CD4-positive, alpha-beta T cell (primary cell): ENCODE data around the gene BRPF3. TPM values are rescaled to one million over a fixed set of nuclear protein-coding genes. Genes with fewer than 3 reads are reported as not detected.

ENCODE experiments used
- ATAC-seq: fragments of 200-7000 bp; cut with Tn5 transposase; one replicate; pipeline ENCODE4 v1.10.0; 2022; ENCODE audit warnings: mild to moderate bottlenecking; ENCODE audit not compliant: poor library complexity
- CTCF ChIA-PET: fragments of 350-600 bp; sonication (Branson Sonifier 250); formaldehyde crosslinking; loops from one replicate; lab custom pipeline; 2021; ENCODE audit warnings: antibody characterized with exemption, inconsistent platforms; lab: Charles Lee
- POLR2A ChIA-PET: fragments of 350-600 bp; sonication (Branson Sonifier 250); formaldehyde crosslinking; loops from one replicate; lab custom pipeline; 2021; ENCODE audit warnings: antibody characterized with exemption, inconsistent platforms; lab: Charles Lee
- DNase-seq, 14 experiments: peaks; one replicate each; pipeline ENCODE4 v3.0.0-alpha.2; 2013 to 2020; ENCODE audit warnings: mixed read lengths in 2 of 14
- H3K27ac ChIP-seq, 2 donors: one replicate each; pipeline versions ENCODE4 v1.5.1 to v1.7.0; 2013; ENCODE audit warnings: low read length in 2 of 2, low read depth in 1 of 2, mild to moderate bottlenecking in 1 of 2
- H3K27me3 ChIP-seq, 2 experiments: 1 replicate in 1 of 2; 2 replicates in 1 of 2; pipeline versions ENCODE4 v1.6.1 to v1.7.0; 2013; ENCODE audit warnings: low read length in 2 of 2, control low read depth in 1 of 2, mild to moderate bottlenecking in 1 of 2, moderate library complexity in 1 of 2; ENCODE audit not compliant: insufficient read depth in 2 of 2, control insufficient read depth in 1 of 2
- H3K36me3 ChIP-seq: one replicate; pipeline ENCODE4 v1.6.1; 2013; ENCODE audit warnings: low read length, control low read depth; ENCODE audit not compliant: insufficient read depth
- H3K4me1 ChIP-seq: one replicate; pipeline ENCODE4 v1.6.1; 2013; ENCODE audit warnings: low read length, control low read depth; ENCODE audit not compliant: insufficient read depth
- H3K4me3 ChIP-seq: one replicate; pipeline ENCODE4 v1.5.1; 2013; ENCODE audit warnings: mild to moderate bottlenecking, low read length, moderate library complexity
- H3K9me3 ChIP-seq, 2 experiments: 1 replicate in 1 of 2; 2 replicates in 1 of 2; pipeline versions ENCODE4 v1.6.1 to v1.7.0; 2013; ENCODE audit warnings: low read length in 2 of 2, mild to moderate bottlenecking in 2 of 2, control low read depth in 1 of 2, moderate library complexity in 1 of 2; ENCODE audit not compliant: control insufficient read depth in 1 of 2, insufficient read depth in 1 of 2
- H3K27ac Mint-ChIP-seq: one replicate; pipeline ENCODE4 v1.8.0; 2020; ENCODE audit warnings: mixed read lengths
- H3K27me3 Mint-ChIP-seq: one replicate; pipeline ENCODE4 v1.8.0; 2021; ENCODE audit warnings: mixed read lengths
- H3K36me3 Mint-ChIP-seq: one replicate; pipeline ENCODE4 v1.8.0; 2021; ENCODE audit warnings: low read depth, mixed read lengths
- H3K4me1 Mint-ChIP-seq: one replicate; pipeline ENCODE4 v1.8.0; 2021; ENCODE audit warnings: low read depth, mixed read lengths
- H3K4me3 Mint-ChIP-seq: one replicate; pipeline ENCODE4 v1.8.0; 2020; ENCODE audit warnings: mild to moderate bottlenecking, mixed read lengths
- H3K9me3 Mint-ChIP-seq: one replicate; pipeline ENCODE4 v1.8.0; 2020; ENCODE audit warnings: mixed read lengths
- CTCF ChIP-seq: fragments of 200-600 bp; IDR thresholded peaks from one replicate; pipeline ENCODE4 v1.8.0; 2022; ENCODE audit warnings: antibody characterized with exemption, mild to moderate bottlenecking
- intact Hi-C, 2 experiments: fragments of 100-400 bp; cut with DNase I in 1 of 2; cut with micrococcal nuclease in 1 of 2; formaldehyde crosslinking; loops; one replicate each; pipeline versions ENCODE4 v1.15.1 to v1.9.0; 2023 to 2025; cut with DNase I, micrococcal nuclease
- total RNA-seq, 174 experiments: library from RNA in 2 of 174; stranded (reverse) in 2 of 174; gene quantifications; one replicate each; pipeline ENCODE4 v1.2.3 and lab custom pipeline; 2021 to 2026

BRPF3 gene
- total RNA-seq, 2 experiments from 2014 or later: 39.0 to 41.6 TPM

GRCh38 chr6:36200998-36201596 is 4.6 kb downstream of the BRPF3 start:
- ChIA-PET CTCF (no interaction called here), POLR2A (no interaction called here)
- peaks cover 90% of the 10 kb centered on the region for H3K4me1 Mint-ChIP-seq

DNA sequence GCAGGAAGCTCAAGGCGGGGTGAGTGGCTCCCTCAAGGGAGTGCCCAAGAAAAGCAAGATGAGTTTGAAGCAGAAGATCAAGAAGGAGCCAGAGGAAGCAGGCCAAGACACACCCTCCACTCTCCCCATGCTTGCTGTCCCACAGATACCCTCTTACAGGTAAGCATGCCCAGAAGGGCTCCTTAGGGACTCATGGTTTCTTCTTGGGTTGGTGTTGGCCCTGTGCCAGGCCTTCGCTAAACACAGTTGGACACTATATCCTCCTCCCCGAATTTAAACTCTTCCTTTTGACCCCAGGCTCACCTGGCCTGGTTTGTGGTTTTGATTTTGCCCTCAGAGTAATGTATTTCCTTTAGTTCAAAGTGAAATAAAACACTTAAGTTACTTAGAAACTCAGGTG is 5.1 kb downstream of the BRPF3 start:
- ATAC-seq (no peak), DNase-seq (peak in 4 of 14 experiments; percentile 14 to 52 (median 24))
- peaks cover 33% of the 10 kb centered on the region for H3K36me3 ChIP-seq
- H3K4me1 ChIP-seq: peaks cover 74% of the 10 kb centered on the region
- ChIA-PET CTCF (no interaction called here), POLR2A (interaction anchor here (1.0 kb wide), 1 partner anchor 174 kb away, joined by 3 read pairs; the partner anchor contains the start of gene MAPK14)
- peaks cover 68% of the 10 kb centered on the region for H3K36me3 Mint-ChIP-seq
- intact Hi-C loops: no loop called here
- peak overlapping the region in 1 of 2 donors; percentile 13 for H3K27ac ChIP-seq
- no peaks in the 10 kb centered on the region for H3K27me3 Mint-ChIP-seq
- no peak overlapping the region for H3K4me3 ChIP-seq
- H3K27ac Mint-ChIP-seq: no peak overlapping the region
- H3K4me3 Mint-ChIP-seq: peak overlapping the region; percentile 69
- H3K4me1 Mint-ChIP-seq: peaks cover 94% of the 10 kb centered on the region
- TF ChIP-seq CTCF: no peak
- H3K9me3 Mint-ChIP-seq: no peaks in the 10 kb centered on the region
- H3K9me3 ChIP-seq: no peaks in the 10 kb centered on the region
- H3K27me3 ChIP-seq: no peaks in the 10 kb centered on the region

More at GRCh38 chr6:36200998-36201596, 4.6 kb downstream of the BRPF3 start:
- Histone ChIP-seq H3K27ac (no peak overlapping the region), H3K4me1 (peaks cover 75% of the 10 kb centered on the region), H3K36me3 (peaks cover 30% of the 10 kb centered on the region), H3K27me3 (no peaks in the 10 kb centered on the region), H3K4me3 (no peak overlapping the region), H3K9me3 (no peaks in the 10 kb centered on the region)
- no peaks in the 10 kb centered on the region for H3K27me3 Mint-ChIP-seq
- H3K36me3 Mint-ChIP-seq: peaks cover 63% of the 10 kb centered on the region
- intact Hi-C loops: no loop called here
- H3K9me3 Mint-ChIP-seq: no peaks in the 10 kb centered on the region
- DNase-seq (no peak), ATAC-seq (no peak)
- no peak for TF ChIP-seq CTCF
- peak overlapping the region; percentile 69 for H3K4me3 Mint-ChIP-seq
- no peak overlapping the region for H3K27ac Mint-ChIP-seq

DNA sequence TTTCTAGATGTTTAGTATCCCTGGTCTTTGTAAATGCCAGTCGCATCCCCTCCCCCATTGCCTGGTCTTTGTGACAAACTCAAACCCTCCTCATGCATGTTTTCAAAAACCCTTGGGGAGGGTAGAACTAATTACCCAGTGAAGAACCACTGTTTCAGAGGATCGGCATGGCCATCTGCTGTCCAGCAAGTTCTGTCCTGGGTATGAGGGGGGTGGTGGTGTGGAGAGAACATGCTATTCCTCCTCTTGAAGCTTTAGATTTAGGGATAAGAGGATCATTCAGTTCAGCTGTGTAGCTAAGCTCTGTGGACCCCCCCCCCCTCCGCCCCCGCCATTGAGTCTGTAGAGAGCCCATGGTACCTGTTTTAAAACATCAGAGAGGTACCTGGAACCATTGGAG is 5.6 kb downstream of the BRPF3 start:
- H3K4me3 ChIP-seq: no peak overlapping the region
- peak overlapping the region in 1 of 2 donors; percentile 13 for H3K27ac ChIP-seq
- ATAC-seq (no peak), DNase-seq (no peak)
- no peak overlapping the region for H3K27ac Mint-ChIP-seq
- POLR2A ChIA-PET: interaction anchor here (1.0 kb wide), 1 partner anchor 175 kb away, joined by 3 read pairs; the partner anchor contains the start of gene MAPK14
- H3K27me3 ChIP-seq: no peaks in the 10 kb centered on the region
- no peaks in the 10 kb centered on the region for H3K9me3 ChIP-seq
- H3K4me1 Mint-ChIP-seq: peaks cover 98% of the 10 kb centered on the region
- no peak for TF ChIP-seq CTCF
- H3K27me3 Mint-ChIP-seq: no peaks in the 10 kb centered on the region
- CTCF ChIA-PET: interaction anchor here (1.0 kb wide), 1 partner anchor 100 kb away, joined by 3 read pairs; no protein-coding TSS in a partner anchor
- no peaks in the 10 kb centered on the region for H3K9me3 Mint-ChIP-seq
- intact Hi-C loops: no loop called here
- peak overlapping the region; percentile 72 for H3K4me3 Mint-ChIP-seq
- peaks cover 74% of the 10 kb centered on the region for H3K4me1 ChIP-seq
- H3K36me3 Mint-ChIP-seq: peaks cover 70% of the 10 kb centered on the region
- peaks cover 38% of the 10 kb centered on the region for H3K36me3 ChIP-seq
